HG03460 (cell line): Measurements from ENCODE around the gene KLHL29.

Experiments
- ATAC-seq: cut with Tn5 transposase; IDR thresholded peaks from one replicate; pipeline ENCODE4 v1.9.1; 2021; ENCODE audit not compliant: unreplicated experiment

The KLHL29 gene

GRCh38 chr2:23393722-23394121 lies 8.7 kb downstream of the KLHL29 start:
- ATAC-seq: no peak

DNA sequence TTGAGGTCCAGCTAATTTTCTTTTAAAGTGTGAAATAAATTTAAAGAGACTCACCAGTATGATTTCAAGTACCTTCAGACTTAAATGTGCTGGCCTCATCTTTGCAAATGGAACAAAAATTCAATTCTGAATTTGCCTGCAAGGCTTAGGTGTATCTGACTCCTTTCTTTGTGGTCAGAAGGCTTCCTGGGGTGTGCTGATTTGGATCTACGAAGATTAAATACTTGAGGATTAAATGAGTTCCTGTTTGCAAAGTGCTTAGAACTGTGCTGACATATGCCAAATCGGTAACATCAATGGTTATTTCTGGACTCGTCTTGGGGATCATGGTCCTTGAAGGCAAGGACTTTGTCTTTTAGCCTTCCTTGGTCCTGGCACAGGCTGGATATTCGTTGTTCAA lies 9.7 kb downstream of the KLHL29 start:
- ATAC-seq: no peak

DNA sequence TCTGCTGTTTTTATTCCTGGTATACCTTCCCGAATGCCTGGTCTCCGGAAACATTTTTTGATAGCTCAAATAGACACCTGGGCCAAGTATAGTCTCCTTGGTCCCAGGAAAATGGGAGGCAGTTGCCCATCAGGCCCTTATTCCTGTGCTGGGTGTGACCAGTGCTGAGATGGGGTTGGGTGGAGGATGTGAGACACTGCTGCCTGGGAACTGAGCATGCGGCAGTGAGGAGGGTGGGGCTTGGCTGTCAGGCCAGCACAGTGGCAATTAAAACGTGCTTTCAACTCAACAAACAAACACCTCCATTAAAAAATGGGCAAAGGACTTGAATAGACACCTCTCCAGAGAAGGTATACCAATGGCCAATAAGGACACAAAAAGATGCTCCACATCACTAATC lies 12.5 kb downstream of the KLHL29 start:
- ATAC-seq: no peak

DNA sequence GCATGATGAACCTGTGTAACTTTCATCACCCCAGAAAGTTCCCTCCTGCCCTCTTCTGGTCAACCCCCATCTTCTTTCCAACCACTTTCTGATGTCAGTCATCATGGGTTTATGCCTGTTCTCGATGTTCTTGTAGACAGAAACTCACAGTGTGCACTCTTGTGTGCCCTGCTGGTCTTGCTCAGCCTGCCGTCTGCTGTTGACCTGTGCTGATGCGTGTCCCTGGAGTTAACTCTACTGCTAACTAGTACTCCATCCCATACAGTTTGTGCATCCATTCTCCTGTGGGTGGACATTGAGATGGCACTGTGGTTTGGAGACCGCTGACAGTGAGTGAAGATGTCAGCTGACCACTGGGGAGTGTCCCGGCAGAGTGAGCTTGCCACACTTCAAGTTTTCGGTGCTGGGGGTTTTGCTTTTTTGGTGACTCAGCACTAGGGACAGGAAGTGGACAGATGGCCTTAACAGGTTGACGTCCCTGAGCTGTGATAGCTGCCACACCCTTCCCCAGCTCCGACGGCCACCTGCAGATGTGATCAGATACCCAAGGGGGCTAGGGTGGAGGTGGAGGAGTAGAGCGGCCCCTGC lies 14.8 kb downstream of the KLHL29 start:
- ATAC-seq: peak; percentile 64

- ATAC-seq: no peak
Measured at GRCh38 chr2:23400703-23401102, 15.7 kb downstream of the KLHL29 start.

DNA sequence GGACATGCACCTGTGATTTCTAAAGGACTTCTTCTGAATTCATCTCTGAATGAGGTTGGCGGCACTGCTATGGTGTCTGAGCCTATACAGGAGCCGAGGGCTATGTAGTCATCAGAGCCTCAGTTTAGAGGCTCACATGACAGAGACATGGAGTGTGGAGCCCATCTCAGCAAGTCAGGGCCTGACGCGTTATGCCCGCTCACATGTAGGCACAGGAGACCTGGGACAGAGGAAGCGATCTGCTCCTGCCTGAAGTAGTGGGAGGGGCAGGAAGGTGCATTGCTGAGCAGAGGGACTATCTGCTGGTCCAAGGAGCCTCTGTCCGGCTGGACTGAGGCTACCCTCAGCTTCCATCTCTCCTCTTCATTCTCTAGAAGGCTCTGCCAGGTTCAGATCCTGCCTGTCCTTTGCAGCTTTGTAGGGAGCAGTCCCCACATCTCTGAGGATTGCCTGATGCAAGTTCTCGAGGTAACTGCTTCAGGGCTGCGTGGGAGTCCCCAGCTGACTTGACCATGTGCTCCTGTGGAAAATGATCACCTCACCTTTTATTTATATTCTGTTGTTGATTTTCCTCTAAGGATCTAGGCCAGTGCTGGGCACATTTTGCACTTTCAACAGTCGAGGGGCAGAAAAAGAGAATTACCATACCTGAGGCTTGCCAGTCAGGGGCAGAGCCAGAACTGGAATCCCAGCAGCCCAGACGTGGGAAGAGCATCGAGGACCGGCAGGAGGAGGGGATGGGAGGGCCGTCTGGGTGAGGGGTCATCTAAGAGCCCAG lies 16.6 kb downstream of the KLHL29 start:
- no peak for ATAC-seq

DNA sequence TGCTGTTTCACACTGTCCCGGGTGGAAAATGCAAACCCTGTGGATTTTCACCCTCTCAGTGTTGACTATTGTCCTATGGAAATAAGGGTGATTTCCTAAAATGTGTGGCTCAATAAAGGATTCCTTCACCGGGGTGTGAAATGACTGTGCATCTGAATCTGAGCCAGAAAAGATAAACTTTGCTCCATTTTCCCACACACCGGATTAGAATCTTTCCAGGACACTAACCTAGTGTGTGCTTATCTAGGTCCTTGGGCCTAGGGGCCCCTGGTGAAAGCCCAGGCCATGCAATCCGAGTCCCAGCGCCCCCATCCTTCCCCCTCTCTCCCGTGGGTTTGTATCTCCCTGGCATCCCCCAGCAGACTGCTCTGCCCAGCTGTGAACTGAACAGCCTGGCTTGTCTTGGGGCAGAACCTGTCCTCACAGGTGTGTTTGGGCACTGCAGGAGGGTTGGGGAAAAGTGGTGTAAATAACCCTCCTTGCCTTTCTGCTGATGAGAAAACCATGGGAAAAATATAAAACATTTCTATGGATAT lies 17.3 kb downstream of the KLHL29 start:
- no peak for ATAC-seq

DNA sequence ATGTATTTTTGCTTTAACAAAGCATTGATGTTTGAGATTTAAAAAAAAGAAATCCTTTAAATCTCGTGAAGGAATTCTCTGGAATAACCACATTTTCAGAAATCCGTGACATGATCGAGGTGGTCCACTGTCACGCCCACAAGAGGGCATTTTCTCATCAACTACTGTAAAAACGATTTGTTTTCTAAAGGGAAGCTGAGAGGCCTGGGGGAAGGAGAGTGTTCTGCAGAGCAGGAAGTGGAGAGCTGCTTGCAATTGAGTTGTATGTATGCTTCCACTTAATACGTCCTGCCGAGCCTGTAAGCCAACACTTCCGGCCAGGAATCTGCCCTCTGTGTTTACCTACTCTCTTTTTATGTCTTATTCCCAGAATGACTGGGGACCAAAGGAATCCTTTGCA lies 19.4 kb downstream of the KLHL29 start:
- peak; percentile 63 for ATAC-seq

- ATAC-seq: no peak
Measured at GRCh38 chr2:23409248-23409647, 24.3 kb downstream of the KLHL29 start.

DNA sequence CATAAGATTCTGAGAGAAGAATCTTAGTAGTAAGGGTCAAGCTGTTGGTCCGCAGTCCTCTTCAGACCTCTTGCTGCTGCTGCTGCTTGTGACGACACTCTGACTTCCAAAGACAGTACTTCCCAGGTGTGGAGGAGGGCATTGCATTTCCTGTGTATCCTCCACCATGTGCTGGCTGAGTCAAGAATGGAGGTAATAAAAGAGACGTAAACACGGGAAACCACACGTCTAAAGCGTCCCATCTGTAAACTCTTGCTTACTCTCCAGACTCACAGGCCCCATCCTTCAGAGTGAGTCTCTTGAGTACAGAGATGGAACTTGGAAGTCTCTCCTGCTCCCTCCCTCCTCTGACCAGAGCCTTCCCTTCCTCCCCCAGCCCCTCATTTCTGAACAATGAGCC lies 25.6 kb downstream of the KLHL29 start:
- no peak for ATAC-seq

GRCh38 chr2:23411752-23412431 lies 26.9 kb downstream of the KLHL29 start:
- no peak for ATAC-seq

- no peak for ATAC-seq
Measured at GRCh38 chr2:23412556-23413155, 27.7 kb downstream of the KLHL29 start.

GRCh38 chr2:23413641-23414040 lies 28.7 kb downstream of the KLHL29 start:
- no peak for ATAC-seq

DNA sequence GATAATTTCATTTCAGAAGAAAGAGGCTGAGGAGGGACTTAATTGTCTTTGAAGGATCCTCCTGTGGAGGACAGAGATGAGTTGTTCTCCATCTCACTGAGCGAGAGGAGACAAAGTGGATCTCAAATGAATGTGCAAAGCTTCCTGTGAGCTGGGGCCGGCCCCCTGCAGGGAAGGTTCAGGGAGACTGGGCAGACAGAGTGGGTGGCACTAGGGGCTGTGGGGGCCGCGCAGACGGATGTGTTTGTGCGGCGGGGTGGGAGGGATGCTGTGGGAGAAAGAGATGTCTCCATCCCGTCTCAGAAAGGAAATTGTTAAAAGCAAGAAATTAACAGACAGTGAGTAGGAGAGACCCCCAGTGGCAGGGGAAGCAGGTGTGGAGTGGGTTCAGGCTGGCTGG lies 29.1 kb downstream of the KLHL29 start:
- no peak for ATAC-seq

DNA sequence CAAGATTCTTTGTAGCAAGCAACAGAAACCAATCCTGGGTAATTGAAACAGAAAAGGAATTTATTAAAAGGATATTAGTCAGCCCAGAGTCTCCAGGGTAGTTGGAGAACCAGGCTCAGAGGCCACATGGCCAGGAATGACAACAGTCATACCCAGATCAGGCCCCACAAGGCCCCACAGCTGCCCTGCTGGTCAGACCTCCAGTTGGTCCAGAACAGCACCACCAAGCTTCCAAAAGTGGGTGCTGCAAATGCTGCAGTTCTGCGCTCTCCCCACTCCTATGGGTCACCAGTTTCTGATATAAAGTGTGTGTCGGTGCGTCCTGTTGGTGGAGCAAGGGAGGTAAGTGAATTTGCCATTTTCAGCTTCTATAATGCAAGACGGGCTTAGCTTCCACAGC lies 29.9 kb downstream of the KLHL29 start:
- no peak for ATAC-seq

GRCh38 chr2:23417310-23417709 lies 32.3 kb downstream of the KLHL29 start:
- no peak for ATAC-seq

- ATAC-seq: no peak
Measured at GRCh38 chr2:23418056-23418455, 33.1 kb downstream of the KLHL29 start.

GRCh38 chr2:23418461-23418911 lies 33.5 kb downstream of the KLHL29 start:
- ATAC-seq: no peak

- ATAC-seq: no peak
Measured at GRCh38 chr2:23419171-23420090, 34.5 kb downstream of the KLHL29 start.

GRCh38 chr2:23420091-23420839 lies 35.3 kb downstream of the KLHL29 start:
- ATAC-seq: no peak
